ENCODE measurements around the gene ACTMAP. TPM values are rescaled to one million over a fixed set of nuclear protein-coding genes. Genes with fewer than 3 reads are reported as not detected.

ACTMAP gene
- total RNA-seq, 1 experiment from 2014 or later, result 27.7 TPM

GRCh38 chr19:40763963-40764362 is 13.7 kb upstream of the ACTMAP start:
- H3K79me2 ChIP-seq (ENCODE audit: insufficient read depth, low read length), result no peaks in the 10 kb centered on the region
- H2BK15ac ChIP-seq (ENCODE audit: low read depth, low read length), result no peak overlapping the region
- Mint-ChIP-seq H3K36me3 (ENCODE audit: insufficient read depth in 1 of 3, low read depth in 3 of 3) (peaks cover 59 to 80% (median 70%) of the 10 kb centered on the region in 3 experiments), H3K4me3 (no peak overlapping the region), H3K27me3 (ENCODE audit: low read depth) (no peaks in the 10 kb centered on the region), H3K9me3 (no peaks in the 10 kb centered on the region), H3K4me1 (no peaks in the 10 kb centered on the region), H3K27ac (peak overlapping the region in 1 of 3 experiments; percentile 7; a peak in 1 of 7 replicates)
- TF ChIP-seq CTCF (conservative IDR thresholded peaks at IDR 0.05), result no peak
- H3K27me3 ChIP-seq (ENCODE audit: insufficient read depth, low read length), result no peaks in the 10 kb centered on the region
- no peak overlapping the region for H2BK12ac ChIP-seq (ENCODE audit: insufficient read length, low read depth, low read length)
- no peak overlapping the region for H2BK5ac ChIP-seq (ENCODE audit: insufficient read length, low read length)
- no peak overlapping the region for H3K18ac ChIP-seq (ENCODE audit: insufficient read length, low read depth, low read length)
- no peak overlapping the region for H3K56ac ChIP-seq (ENCODE audit: insufficient read length, low read depth, low read length)
- no peak overlapping the region for H2BK120ac ChIP-seq (ENCODE audit: low read depth, low read length, poor library complexity, severe bottlenecking)
- H2AK5ac ChIP-seq (ENCODE audit: insufficient read length, low read length), result no peak overlapping the region
- H2AFZ ChIP-seq (ENCODE audit: low read length), result no peak overlapping the region
- no peak overlapping the region for H2BK20ac ChIP-seq (ENCODE audit: low read depth, low read length, poor library complexity, severe bottlenecking)
- no peak overlapping the region for H3K4me2 ChIP-seq (ENCODE audit: insufficient read depth, insufficient read length, low read length)
- H3K14ac ChIP-seq (ENCODE audit: insufficient read depth, low read length), result no peak overlapping the region
- H4K91ac ChIP-seq (ENCODE audit: insufficient read length, low read depth, low read length), result no peak overlapping the region
- no peak overlapping the region for H3T11ph ChIP-seq (ENCODE audit: low read length)
- no peak overlapping the region for H3K27ac ChIP-seq (ENCODE audit: insufficient read length, low read depth, low read length)
- H3K4ac ChIP-seq (ENCODE audit: low read depth, low read length), result no peak overlapping the region
- no peaks in the 10 kb centered on the region for H3K23me2 ChIP-seq (ENCODE audit: insufficient read length, low read depth, low read length, poor library complexity, severe bottlenecking)
- no CpG with 5 or more reads among the region's 10 CpGs for WGBS (ENCODE audit: extremely low coverage, insufficient read length, low lambda C conversion rate)
- no peak overlapping the region for H4K5ac ChIP-seq (ENCODE audit: insufficient read length, low read depth, low read length)
- DNase-seq, result no peak
- no peaks in the 10 kb centered on the region for H4K20me1 ChIP-seq (ENCODE audit: control insufficient read depth, insufficient read depth, insufficient read length)
- H4K8ac ChIP-seq (replicated peaks; ENCODE audit: insufficient read length, low read depth, low read length), result no peak overlapping the region
- no peaks in the 10 kb centered on the region for H3K9me3 ChIP-seq (ENCODE audit: control insufficient read depth, low read depth, low read length)
- H3K23ac ChIP-seq (ENCODE audit: insufficient read length, low read depth, low read length), result no peak overlapping the region
- no peaks in the 10 kb centered on the region for H3K4me1 ChIP-seq (ENCODE audit: insufficient read depth, low read length)
- H3K9ac ChIP-seq (ENCODE audit: extremely low read depth, insufficient read length, low read length), result no peak overlapping the region
- no peaks in the 10 kb centered on the region for H3K79me1 ChIP-seq (ENCODE audit: insufficient read depth, low read depth, low read length, poor library complexity, severe bottlenecking)

Data from H9 (cell line).